HepG2 (cell line): Measurements from ENCODE around the gene SPON2. TPM values are rescaled to one million over a fixed set of nuclear protein-coding genes. Genes with fewer than 3 reads are reported as not detected.

ENCODE experiments used
- ATAC-seq: fragments of 200-7000 bp; cut with Tn5 transposase; 3 replicates; pipeline ENCODE4 v1.9.1; 2020; ENCODE audit warnings: mild to moderate bottlenecking, moderate library complexity
- BruUV-seq: library from RNA; stranded (reverse); fragments of 400-500 nt; replicated peaks from 2 replicates; lab custom pipeline; 2021; lab: Mats Ljungman, UMichigan
- CTCF ChIA-PET: fragments of 300-600 bp; formaldehyde crosslinking; extraction: SDS; loops from one replicate; lab custom pipeline; 2021; ENCODE audit warnings: low total read pairs, inconsistent platforms, low intra/inter-chr PET ratio; lab: Yijun Ruan, JAX
- POLR2A ChIA-PET: fragments of 350-600 bp; sonication (Branson Sonifier 250); formaldehyde crosslinking; loops from one replicate; lab custom pipeline; 2020; ENCODE audit warnings: antibody characterized with exemption, inconsistent platforms; lab: Yijun Ruan, JAX
- DNase-seq: peaks from one replicate; pipeline ENCODE4 v3.0.0-alpha.2; 2015; ENCODE audit warnings: low spot score
- FAIRE-seq: peaks from 3 replicates; lab custom pipeline; 2011; peaks lifted over from hg19 to GRCh38; lab: Jason Lieb, UNC
- H2AFZ ChIP-seq: one replicate; pipeline ENCODE4 v1.6.1; 2011; ENCODE audit warnings: low read length, inconsistent platforms
- H3K27ac ChIP-seq: fragments of 300-600 bp; 3 replicates; pipeline ENCODE4 v1.8.0; 2011; ENCODE audit warnings: mixed run types, mild to moderate bottlenecking, mixed read lengths, low read length, inconsistent platforms; ENCODE audit not compliant: insufficient read depth; ENCODE audit errors: extremely low read length
- H3K27me3 ChIP-seq, 2 experiments: fragments of 200-600 bp in 1 of 2; 2 replicates in 1 of 2; 3 replicates in 1 of 2; pipeline versions ENCODE4 v1.6.0 to v1.8.0; 2011; ENCODE audit warnings: low read length in 2 of 2, mild to moderate bottlenecking in 2 of 2, moderate library complexity in 2 of 2, inconsistent platforms in 1 of 2; ENCODE audit not compliant: insufficient read depth in 2 of 2, control insufficient read depth in 1 of 2
- H3K36me3 ChIP-seq, 2 experiments: fragments of 200-600 bp in 1 of 2; replicated peaks in 1 of 2; 2 replicates in 1 of 2; 3 replicates in 1 of 2; pipeline versions ENCODE4 v1.5.1 to v1.8.0; 2011; ENCODE audit warnings: low read length in 2 of 2, inconsistent platforms in 1 of 2; ENCODE audit not compliant: insufficient read depth in 2 of 2, control insufficient read depth in 1 of 2
- H3K4me1 ChIP-seq: 2 replicates; pipeline ENCODE4 v1.5.1; 2012; ENCODE audit warnings: low read length, inconsistent platforms; ENCODE audit not compliant: insufficient read depth
- H3K4me2 ChIP-seq: 2 replicates; pipeline ENCODE4 v1.6.0; 2011; ENCODE audit warnings: low read depth, low read length, inconsistent platforms
- H3K4me3 ChIP-seq, 3 experiments: fragments of 200-600 bp in 1 of 3; sonication (generic), shearing (Covaris generic) in 1 of 3; replicated peaks in 1 of 3; 2 replicates each; pipeline ENCODE4 v1.5.1; 2011 to 2016; ENCODE audit warnings: low read length in 3 of 3, inconsistent platforms in 2 of 3, low read depth in 2 of 3, mild to moderate bottlenecking in 2 of 3, control low read depth in 1 of 3, mixed read lengths in 1 of 3; ENCODE audit not compliant: insufficient read depth in 1 of 3
- H3K79me2 ChIP-seq: one replicate; pipeline ENCODE4 v1.6.1; 2011; ENCODE audit warnings: low read length, inconsistent platforms; ENCODE audit not compliant: insufficient read depth
- H3K9ac ChIP-seq: 2 replicates; pipeline ENCODE4 v1.6.0; 2011; ENCODE audit warnings: mild to moderate bottlenecking, low read depth, low read length, inconsistent platforms; ENCODE audit not compliant: insufficient read depth
- H3K9me3 ChIP-seq: 2 replicates; pipeline ENCODE4 v1.5.1; 2012; ENCODE audit warnings: mild to moderate bottlenecking, low read length
- H4K20me1 ChIP-seq: 2 replicates; pipeline ENCODE4 v1.6.0; 2011; ENCODE audit warnings: inconsistent platforms, mild to moderate bottlenecking, low read length, moderate library complexity; ENCODE audit not compliant: insufficient read depth
- CREB1 ChIP-seq, 2 experiments: fragments of 450-650 bp in 1 of 2; IDR thresholded peaks; 2 replicates each; pipeline ENCODE4 v1.6.1; 2016 to 2017; ENCODE audit warnings: control low read depth in 1 of 2, mild to moderate bottlenecking in 1 of 2, missing compliant biosample characterization in 1 of 2, missing genetic modification characterization in 1 of 2
- GABPB1 ChIP-seq: IDR thresholded peaks from 2 replicates; pipeline ENCODE4 v1.6.1; 2016; ENCODE audit warnings: mild to moderate bottlenecking, missing genetic modification reagents, moderate library complexity, missing compliant biosample characterization
- KLF6 ChIP-seq: IDR thresholded peaks from 2 replicates; pipeline ENCODE4 v1.8.0; 2016; ENCODE audit warnings: missing biosample characterization, missing genetic modification reagents
- SIX4 ChIP-seq: sonication (generic); formaldehyde crosslinking; IDR thresholded peaks from 2 replicates; pipeline ENCODE4 v1.4.0; 2020; ENCODE audit warnings: missing genetic modification reagents
- ZNF160 ChIP-seq: sonication (generic); formaldehyde crosslinking; IDR thresholded peaks from 2 replicates; pipeline ENCODE4 v1.8.0; 2022; ENCODE audit warnings: mild to moderate bottlenecking, inconsistent platforms, missing genetic modification reagents
- ZNF207 ChIP-seq: fragments of 450-650 bp; IDR thresholded peaks from 2 replicates; pipeline ENCODE4 v1.6.1; 2016; ENCODE audit warnings: antibody characterized with exemption, borderline replicate concordance
- ZNF3 ChIP-seq: IDR thresholded peaks from 2 replicates; pipeline ENCODE4 v1.7.0; 2017; ENCODE audit warnings: inconsistent platforms
- ZNF549 ChIP-seq: sonication (generic); formaldehyde crosslinking; IDR thresholded peaks from 2 replicates; pipeline ENCODE4 v1.5.0; 2020; ENCODE audit warnings: missing genetic modification reagents
- ZNF550 ChIP-seq: sonication (generic); formaldehyde crosslinking; IDR thresholded peaks from 2 replicates; pipeline ENCODE4 v1.4.0; 2020; ENCODE audit warnings: mild to moderate bottlenecking, missing genetic modification reagents, borderline replicate concordance
- ZNF607 ChIP-seq: sonication (generic); formaldehyde crosslinking; IDR thresholded peaks from 2 replicates; pipeline ENCODE4 v1.5.1; 2020; ENCODE audit warnings: missing genetic modification reagents, mild to moderate bottlenecking, borderline replicate concordance
- ZNF652 ChIP-seq: IDR thresholded peaks from 2 replicates; pipeline ENCODE4 v1.6.1; 2016; ENCODE audit warnings: low read depth, borderline replicate concordance
- ZNF737 ChIP-seq: sonication (generic); formaldehyde crosslinking; IDR thresholded peaks from 2 replicates; pipeline ENCODE4 v1.5.0; 2020; ENCODE audit warnings: missing genetic modification reagents, mild to moderate bottlenecking, borderline replicate concordance
- WGBS: methylation state at CpG from one replicate; pipeline ENCODE4 v1.1.6; 2017; ENCODE audit warnings: low lambda C conversion rate; 5-methylcytosine and 5-hydroxymethylcytosine counted together
- in situ Hi-C: cut with HindIII; loops from 2 replicates; pipeline ENCODE4 v1.10.0; 2017; ENCODE audit warnings: low pct_unique_long_range_greater_than_20kb; ENCODE audit not compliant: extremely low pct_ligation_motif_present
- intact Hi-C: fragments of 100-400 bp; cut with micrococcal nuclease; formaldehyde crosslinking; loops from one replicate; pipeline ENCODE4 v1.10.0; 2022; ENCODE audit not compliant: unreplicated experiment
- polyA plus RNA-seq, 8 experiments: library from polyadenylated mRNA; depleted of rRNA in 3 of 8; stranded (reverse) in 7 of 8; unstranded in 1 of 8; fragments of >200 nt; fragmentation: Illumina TruSeq in 4 of 8; extraction: Trizol in 4 of 8; gene quantifications; 2 replicates each; pipeline versions ENCODE4 v1.2.1 to v1.2.3, GENCODE V29; 2011 to 2016; ENCODE audit warnings: low read depth in 4 of 8, missing spikeins in 1 of 8, mixed read lengths in 1 of 8; ENCODE audit not compliant: insufficient read depth in 1 of 8
- total RNA-seq, 5 experiments: library from RNA; depleted of rRNA; stranded (reverse); fragments of >200 nt; fragmentation: Illumina TruSeq; extraction: Trizol; gene quantifications; 2 replicates each; pipeline ENCODE4 v1.2.3, GENCODE V29; 2016; ENCODE audit warnings: low read depth in 1 of 5

SPON2 gene
- total and polyA plus RNA-seq, 2 of the 13 experiments (the other 11 are each of a cell fraction or from before 2014, with no cell fraction given), result 17.4 to 55.2 TPM

DNA sequence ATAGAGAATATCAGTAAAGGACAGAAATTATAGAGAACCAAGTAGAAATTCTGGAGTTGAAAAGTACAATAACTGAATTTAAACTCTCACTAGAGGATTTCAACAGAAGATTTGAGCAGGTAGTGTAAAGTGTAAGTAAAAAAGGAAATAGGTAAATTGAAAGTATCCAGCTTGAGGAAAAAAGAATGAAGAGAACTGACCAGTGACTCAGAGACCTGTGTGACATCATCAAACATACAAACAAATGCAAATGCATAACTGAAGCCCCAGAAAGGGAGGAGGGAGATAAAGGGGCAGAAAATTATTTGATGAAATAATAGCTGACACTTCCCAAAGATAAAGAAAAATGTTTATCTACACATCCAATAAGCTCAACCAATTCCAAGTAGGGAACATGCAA is 8.3 kb upstream of the SPON2 start:
- intact Hi-C loops, result no loop called here
- no peaks in the 10 kb centered on the region for H3K27me3 ChIP-seq
- no peak overlapping the region for H3K27ac ChIP-seq
- no peaks in the 10 kb centered on the region for H3K79me2 ChIP-seq
- no peak overlapping the region for H3K4me2 ChIP-seq
- FAIRE-seq, result no peak
- H4K20me1 ChIP-seq, result no peaks in the 10 kb centered on the region
- BruUV-seq, result no TSS peak
- ChIA-PET CTCF (no interaction called here), POLR2A (no interaction called here)
- TF ChIP-seq ZNF549 (CRISPR knock-in tag) (no peak), ZNF207 (no peak), CREB1 (IDR thresholded peaks at IDR 0.05) (peak; percentile 66), CREB1 (CRISPR knock-in tag; IDR thresholded peaks at IDR 0.05) (no peak), ZNF737 (CRISPR knock-in tag) (no peak), ZNF160 (CRISPR knock-in tag) (peak; percentile 81; the same call in 1 of the 2 replicates), ZNF607 (CRISPR knock-in tag) (no peak), SIX4 (CRISPR knock-in tag) (no peak)
- DNase-seq, result no peak
- in situ Hi-C loops, result no loop called here
- no peaks in the 10 kb centered on the region for H3K36me3 ChIP-seq
- no peak overlapping the region for H3K9ac ChIP-seq
- no peak overlapping the region for H3K4me3 ChIP-seq
- peaks cover 12% of the 10 kb centered on the region for H3K9me3 ChIP-seq
- ATAC-seq, result no peak
- peaks cover 33% of the 10 kb centered on the region for H3K4me1 ChIP-seq
- no peak overlapping the region for H2AFZ ChIP-seq

DNA sequence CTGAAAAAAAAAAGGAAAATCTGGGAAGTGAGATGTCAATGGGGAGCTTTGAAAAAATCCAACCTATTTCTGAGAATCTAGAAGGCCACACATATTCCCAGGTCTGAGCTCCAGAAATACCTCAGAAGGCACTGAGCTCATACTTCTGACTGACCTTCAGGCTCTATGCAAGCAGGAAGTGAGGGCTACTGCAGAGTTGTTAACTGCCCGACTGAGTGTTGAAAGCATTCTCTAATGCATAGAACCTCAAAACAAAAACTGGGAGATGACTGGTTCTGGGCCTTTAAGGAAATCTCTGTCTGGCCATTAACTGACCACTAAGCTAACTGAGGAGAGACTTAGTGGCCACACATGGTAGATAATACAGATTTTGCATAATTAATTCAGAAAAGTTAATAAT is 7.6 kb upstream of the SPON2 start:
- no peak for FAIRE-seq
- ChIA-PET POLR2A (interaction anchor here (3.5 kb wide), 1 partner anchor 25 kb away, joined by 18 read pairs; no protein-coding TSS in a partner anchor), CTCF (no interaction called here)
- Histone ChIP-seq H3K4me3 (no peak overlapping the region), H3K27me3 (no peaks in the 10 kb centered on the region), H3K4me1 (peaks cover 40% of the 10 kb centered on the region), H4K20me1 (no peaks in the 10 kb centered on the region), H3K79me2 (no peaks in the 10 kb centered on the region), H3K9me3 (peaks cover 12% of the 10 kb centered on the region), H3K36me3 (no peaks in the 10 kb centered on the region), H3K4me2 (no peak overlapping the region), H3K27ac (no peak overlapping the region), H3K9ac (no peak overlapping the region), H2AFZ (no peak overlapping the region)
- in situ Hi-C loops, result no loop called here
- ATAC-seq, result no peak
- intact Hi-C loops, result no loop called here
- no peak for DNase-seq
- TF ChIP-seq ZNF652 (CRISPR knock-in tag), result no peak
- peak; percentile 66 for TF ChIP-seq ZNF3 (CRISPR knock-in tag)
- no peak for TF ChIP-seq KLF6 (CRISPR knock-in tag)
- TF ChIP-seq GABPB1 (CRISPR knock-in tag), result no peak
- 0 out of 2 replicates have a peak, but pooled peaks have one; percentile 89 for TF ChIP-seq ZNF550 (CRISPR knock-in tag)
- BruUV-seq, result no TSS peak
- WGBS, result 100% methylated on average over 1 of the region's 1 CpG
